Keratinocyte (primary cell): ENCODE measurements around the gene MAGI3.

ENCODE experiments used
- CTCF ChIP-seq, 3 experiments: IDR thresholded peaks in 1 of 3; conservative IDR thresholded peaks in 1 of 3; optimal IDR thresholded peaks in 1 of 3; 2 replicates in 2 of 3; 3 replicates in 1 of 3; pipeline versions ENCODE3 to v1.5.1; 2011; ENCODE audit warnings: low read length in 3 of 3, mild to moderate bottlenecking in 3 of 3, moderate library complexity in 2 of 3, control low read depth in 1 of 3, inconsistent platforms in 1 of 3; ENCODE audit not compliant: insufficient read depth in 2 of 3; ENCODE audit errors: extremely low read depth in 1 of 3
- EZH2 ChIP-seq: IDR thresholded peaks from one replicate; pipeline ENCODE4 v1.6.1; 2012; ENCODE audit warnings: inconsistent platforms, mild to moderate bottlenecking, low read length, moderate library complexity

DNA sequence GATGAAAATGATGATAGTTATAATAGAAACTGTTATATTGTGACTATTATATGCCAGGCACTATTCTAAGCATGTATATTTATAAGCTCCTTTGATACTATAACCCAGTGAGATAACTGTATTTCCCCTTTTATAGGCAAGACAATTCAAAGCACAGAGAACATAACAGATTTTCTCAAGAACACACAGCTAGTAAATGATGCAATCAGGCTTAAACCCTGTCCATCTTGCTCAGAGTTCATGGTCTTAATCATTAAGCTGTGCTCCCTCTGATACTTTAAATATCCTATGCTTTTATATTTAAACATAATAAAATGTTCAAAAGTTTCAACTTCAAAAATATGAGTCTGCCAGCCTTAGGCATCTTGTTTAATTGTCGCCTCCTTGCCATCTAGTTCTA, 280.3 kb downstream of the MAGI3 start:
- no peak for TF ChIP-seq CTCF (optimal IDR thresholded peaks at IDR 0.05 in 1 of 3, IDR thresholded peaks at IDR 0.05 in 1 of 3, conservative IDR thresholded peaks at IDR 0.05 in 1 of 3; ENCODE audit: extremely low read depth in 1 of 3, insufficient read depth in 2 of 3, low read length in 3 of 3)
- TF ChIP-seq EZH2: no peak
